HepG2 (cell line): ENCODE data around the gene CAV3. TPM values are rescaled to one million over a fixed set of nuclear protein-coding genes. Genes with fewer than 3 reads are reported as not detected.

Source experiments
- CREM ChIP-seq, 2 experiments: sonication (generic) in 1 of 2; formaldehyde crosslinking in 1 of 2; IDR thresholded peaks; 2 replicates each; pipeline versions ENCODE4 v1.4.0 to v1.6.1; 2016 to 2020; ENCODE audit warnings: antibody characterized with exemption in 1 of 2, mild to moderate bottlenecking in 1 of 2, missing genetic modification reagents in 1 of 2
- FOXA1 ChIP-seq, 2 experiments: fragments of 450-650 bp in 1 of 2; sonication (generic) in 1 of 2; formaldehyde crosslinking in 1 of 2; IDR thresholded peaks; 2 replicates each; pipeline versions ENCODE4 v1.4.0 to v1.6.1; 2016 to 2020; ENCODE audit warnings: missing genetic modification reagents in 1 of 2
- NR2F1 ChIP-seq, 2 experiments: fragments of 450-650 bp in 1 of 2; formaldehyde crosslinking in 1 of 2; IDR thresholded peaks; 2 replicates each; pipeline versions ENCODE4 v1.5.0 to v1.6.1; 2016 to 2020; ENCODE audit warnings: mild to moderate bottlenecking in 1 of 2, missing compliant biosample characterization in 1 of 2, missing genetic modification reagents in 1 of 2, moderate library complexity in 1 of 2
- SALL1 ChIP-seq: sonication (generic); formaldehyde crosslinking; IDR thresholded peaks from 2 replicates; pipeline ENCODE4 v1.8.0; 2022; ENCODE audit warnings: mild to moderate bottlenecking, missing genetic modification reagents
- SKI ChIP-seq: fragments of 450-650 bp; IDR thresholded peaks from one replicate; pipeline ENCODE4 v1.6.1; 2018; ENCODE audit warnings: mild to moderate bottlenecking; ENCODE audit not compliant: partially characterized antibody
- SMAD1 ChIP-seq: sonication (generic); formaldehyde crosslinking; IDR thresholded peaks from 2 replicates; pipeline ENCODE4 v1.4.0; 2020; ENCODE audit warnings: missing genetic modification reagents, low read depth, mild to moderate bottlenecking, borderline replicate concordance
- SP1 ChIP-seq, 2 experiments: fragments of 450-650 bp in 1 of 2; sonication (generic) in 1 of 2; formaldehyde crosslinking in 1 of 2; IDR thresholded peaks; 2 replicates each; pipeline versions ENCODE4 v1.4.0 to v1.6.1; 2016 to 2020; ENCODE audit warnings: missing genetic modification reagents in 1 of 2
- TEAD3 ChIP-seq: optimal IDR thresholded peaks from 2 replicates; pipeline ENCODE3; 2016; ENCODE audit warnings: borderline replicate concordance
- WIZ ChIP-seq: sonication (generic); formaldehyde crosslinking; IDR thresholded peaks from 2 replicates; pipeline ENCODE4 v1.5.1; 2020; ENCODE audit warnings: mild to moderate bottlenecking, missing genetic modification reagents
- ZNF430 ChIP-seq: sonication (generic); formaldehyde crosslinking; IDR thresholded peaks from 2 replicates; pipeline ENCODE4 v1.9.0; 2021; ENCODE audit warnings: mild to moderate bottlenecking, missing genetic modification reagents
- ZNF619 ChIP-seq: sonication (generic); formaldehyde crosslinking; IDR thresholded peaks from 2 replicates; pipeline ENCODE4 v1.4.0; 2020; ENCODE audit warnings: mild to moderate bottlenecking, missing genetic modification reagents
- ZNF772 ChIP-seq: sonication (generic); formaldehyde crosslinking; IDR thresholded peaks from 2 replicates; pipeline ENCODE4 v1.5.0; 2020; ENCODE audit warnings: mild to moderate bottlenecking, missing genetic modification reagents
- ZNF773 ChIP-seq: sonication (generic); formaldehyde crosslinking; IDR thresholded peaks from 2 replicates; pipeline ENCODE4 v1.4.0; 2020; ENCODE audit warnings: missing genetic modification reagents, borderline replicate concordance
- ZNF850 ChIP-seq: sonication (generic); formaldehyde crosslinking; conservative IDR thresholded peaks from 2 replicates; pipeline ENCODE4 v1.9.0; 2021; ENCODE audit warnings: mild to moderate bottlenecking, missing genetic modification reagents
- ZSCAN22 ChIP-seq: sonication (generic); formaldehyde crosslinking; IDR thresholded peaks from 2 replicates; pipeline ENCODE4 v1.4.0; 2020; ENCODE audit warnings: mild to moderate bottlenecking, missing genetic modification reagents
- polyA plus RNA-seq, 8 experiments: library from polyadenylated mRNA; depleted of rRNA in 3 of 8; stranded (reverse) in 7 of 8; unstranded in 1 of 8; fragments of >200 nt; fragmentation: Illumina TruSeq in 4 of 8; extraction: Trizol in 4 of 8; gene quantifications; 2 replicates each; pipeline versions ENCODE4 v1.2.1 to v1.2.3, GENCODE V29; 2011 to 2016; ENCODE audit warnings: low read depth in 4 of 8, missing spikeins in 1 of 8, mixed read lengths in 1 of 8; ENCODE audit not compliant: insufficient read depth in 1 of 8
- total RNA-seq, 5 experiments: library from RNA; depleted of rRNA; stranded (reverse); fragments of >200 nt; fragmentation: Illumina TruSeq; extraction: Trizol; gene quantifications; 2 replicates each; pipeline ENCODE4 v1.2.3, GENCODE V29; 2016; ENCODE audit warnings: low read depth in 1 of 5
- TF ChIP-seq, protein P1 (sequence below): sonication (generic); formaldehyde crosslinking; IDR thresholded peaks from 2 replicates; pipeline ENCODE4 v1.5.0; 2020; ENCODE audit warnings: missing genetic modification reagents
- TF ChIP-seq, protein P2 (sequence below): fragments of 450-650 bp; IDR thresholded peaks from 2 replicates; pipeline ENCODE4 v1.6.1; 2016
- TF ChIP-seq, protein P3 (sequence below): sonication (generic); formaldehyde crosslinking; IDR thresholded peaks from 2 replicates; pipeline ENCODE4 v1.5.0; 2020; ENCODE audit warnings: missing genetic modification reagents
- TF ChIP-seq, protein P4 (sequence below): sonication (generic); formaldehyde crosslinking; IDR thresholded peaks from 2 replicates; pipeline ENCODE4 v1.4.0; 2020; ENCODE audit warnings: missing genetic modification reagents
- TF ChIP-seq, protein P5 (sequence below): sonication (generic); IDR thresholded peaks from 2 replicates; pipeline ENCODE4 v1.6.1; 2016; ENCODE audit warnings: low read depth, borderline replicate concordance
- TF ChIP-seq, protein P6 (sequence below): sonication (generic); formaldehyde crosslinking; IDR thresholded peaks from 2 replicates; pipeline ENCODE4 v1.9.0; 2021; ENCODE audit warnings: missing genetic modification reagents, borderline replicate concordance

CAV3 gene
- total and polyA plus RNA-seq, 2 of the 13 experiments (the other 11 are each of a cell fraction or from before 2014, with no cell fraction given), result not detected

DNA sequence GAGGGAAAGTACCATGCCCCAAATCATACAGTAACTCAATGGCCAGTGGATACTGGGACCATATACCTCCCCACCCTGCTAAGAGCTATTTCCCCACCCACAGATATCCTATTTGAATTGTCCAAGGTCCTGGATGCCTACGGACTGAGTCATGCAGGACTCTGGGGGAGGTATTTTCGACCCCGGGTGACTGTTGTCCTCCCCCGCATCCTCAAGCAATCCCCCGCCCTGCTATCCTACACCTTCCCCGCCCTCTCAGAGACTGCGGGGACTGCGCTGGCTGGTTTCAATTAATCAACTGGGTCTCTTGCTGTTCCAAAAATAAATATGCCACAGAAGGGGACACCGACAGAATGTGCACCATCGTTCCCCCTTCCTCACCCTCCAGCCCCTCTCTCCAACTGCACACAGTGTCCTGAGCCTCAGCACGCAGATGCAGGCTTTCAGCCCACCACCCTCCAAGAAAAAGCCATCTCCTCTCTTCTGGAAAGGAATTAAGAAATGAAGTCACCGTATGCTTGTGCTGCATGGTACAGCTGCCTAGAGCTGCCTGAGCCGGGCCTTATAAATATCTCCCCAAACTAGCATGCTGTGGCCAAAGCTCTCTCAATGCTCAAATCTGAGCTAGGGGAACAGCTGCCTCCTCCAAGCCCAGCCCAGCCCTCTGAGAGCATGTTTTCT is 8.1 kb downstream of the CAV3 start (continued):
- TF ChIP-seq ZNF619 (CRISPR knock-in tag) (no peak), ZNF850 (0 out of 2 replicates have a peak, but pooled peaks have one; percentile 12), SMAD1 (CRISPR knock-in tag) (no peak), FOXA1 (IDR thresholded peaks at IDR 0.05) (no peak), FOXA1 (CRISPR knock-in tag; IDR thresholded peaks at IDR 0.05) (no peak), CREM (IDR thresholded peaks at IDR 0.05) (no peak), CREM (CRISPR knock-in tag; IDR thresholded peaks at IDR 0.05) (no peak), ZSCAN22 (no peak), SALL1 (CRISPR knock-in tag) (0 out of 2 replicates have a peak, but pooled peaks have one; percentile 19), NR2F1 (CRISPR knock-in tag; IDR thresholded peaks at IDR 0.05) (no peak), SKI (no peak), ZNF772 (CRISPR knock-in tag) (no peak), ZNF773 (CRISPR knock-in tag) (no peak), WIZ (CRISPR knock-in tag) (no peak), ZNF430 (CRISPR knock-in tag) (no peak), TEAD3 (CRISPR knock-in tag) (peak; percentile 91), SP1 (IDR thresholded peaks at IDR 0.05) (no peak), SP1 (CRISPR knock-in tag; IDR thresholded peaks at IDR 0.05) (no peak)
- TF ChIP-seq, protein P1, sequence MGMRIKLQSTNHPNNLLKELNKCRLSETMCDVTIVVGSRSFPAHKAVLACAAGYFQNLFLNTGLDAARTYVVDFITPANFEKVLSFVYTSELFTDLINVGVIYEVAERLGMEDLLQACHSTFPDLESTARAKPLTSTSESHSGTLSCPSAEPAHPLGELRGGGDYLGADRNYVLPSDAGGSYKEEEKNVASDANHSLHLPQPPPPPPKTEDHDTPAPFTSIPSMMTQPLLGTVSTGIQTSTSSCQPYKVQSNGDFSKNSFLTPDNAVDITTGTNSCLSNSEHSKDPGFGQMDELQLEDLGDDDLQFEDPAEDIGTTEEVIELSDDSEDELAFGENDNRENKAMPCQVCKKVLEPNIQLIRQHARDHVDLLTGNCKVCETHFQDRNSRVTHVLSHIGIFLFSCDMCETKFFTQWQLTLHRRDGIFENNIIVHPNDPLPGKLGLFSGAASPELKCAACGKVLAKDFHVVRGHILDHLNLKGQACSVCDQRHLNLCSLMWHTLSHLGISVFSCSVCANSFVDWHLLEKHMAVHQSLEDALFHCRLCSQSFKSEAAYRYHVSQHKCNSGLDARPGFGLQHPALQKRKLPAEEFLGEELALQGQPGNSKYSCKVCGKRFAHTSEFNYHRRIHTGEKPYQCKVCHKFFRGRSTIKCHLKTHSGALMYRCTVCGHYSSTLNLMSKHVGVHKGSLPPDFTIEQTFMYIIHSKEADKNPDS (CRISPR knock-in tag), result no peak
- TF ChIP-seq, protein P2, sequence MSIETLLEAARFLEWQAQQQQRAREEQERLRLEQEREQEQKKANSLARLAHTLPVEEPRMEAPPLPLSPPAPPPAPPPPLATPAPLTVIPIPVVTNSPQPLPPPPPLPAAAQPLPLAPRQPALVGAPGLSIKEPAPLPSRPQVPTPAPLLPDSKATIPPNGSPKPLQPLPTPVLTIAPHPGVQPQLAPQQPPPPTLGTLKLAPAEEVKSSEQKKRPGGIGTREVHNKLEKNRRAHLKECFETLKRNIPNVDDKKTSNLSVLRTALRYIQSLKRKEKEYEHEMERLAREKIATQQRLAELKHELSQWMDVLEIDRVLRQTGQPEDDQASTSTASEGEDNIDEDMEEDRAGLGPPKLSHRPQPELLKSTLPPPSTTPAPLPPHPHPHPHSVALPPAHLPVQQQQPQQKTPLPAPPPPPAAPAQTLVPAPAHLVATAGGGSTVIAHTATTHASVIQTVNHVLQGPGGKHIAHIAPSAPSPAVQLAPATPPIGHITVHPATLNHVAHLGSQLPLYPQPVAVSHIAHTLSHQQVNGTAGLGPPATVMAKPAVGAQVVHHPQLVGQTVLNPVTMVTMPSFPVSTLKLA, result no peak
- TF ChIP-seq, protein P3, sequence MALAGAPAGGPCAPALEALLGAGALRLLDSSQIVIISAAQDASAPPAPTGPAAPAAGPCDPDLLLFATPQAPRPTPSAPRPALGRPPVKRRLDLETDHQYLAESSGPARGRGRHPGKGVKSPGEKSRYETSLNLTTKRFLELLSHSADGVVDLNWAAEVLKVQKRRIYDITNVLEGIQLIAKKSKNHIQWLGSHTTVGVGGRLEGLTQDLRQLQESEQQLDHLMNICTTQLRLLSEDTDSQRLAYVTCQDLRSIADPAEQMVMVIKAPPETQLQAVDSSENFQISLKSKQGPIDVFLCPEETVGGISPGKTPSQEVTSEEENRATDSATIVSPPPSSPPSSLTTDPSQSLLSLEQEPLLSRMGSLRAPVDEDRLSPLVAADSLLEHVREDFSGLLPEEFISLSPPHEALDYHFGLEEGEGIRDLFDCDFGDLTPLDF (CRISPR knock-in tag), result no peak
- TF ChIP-seq, protein P4, sequence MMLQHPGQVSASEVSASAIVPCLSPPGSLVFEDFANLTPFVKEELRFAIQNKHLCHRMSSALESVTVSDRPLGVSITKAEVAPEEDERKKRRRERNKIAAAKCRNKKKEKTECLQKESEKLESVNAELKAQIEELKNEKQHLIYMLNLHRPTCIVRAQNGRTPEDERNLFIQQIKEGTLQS, result peak; percentile 95
- TF ChIP-seq, protein P5, sequence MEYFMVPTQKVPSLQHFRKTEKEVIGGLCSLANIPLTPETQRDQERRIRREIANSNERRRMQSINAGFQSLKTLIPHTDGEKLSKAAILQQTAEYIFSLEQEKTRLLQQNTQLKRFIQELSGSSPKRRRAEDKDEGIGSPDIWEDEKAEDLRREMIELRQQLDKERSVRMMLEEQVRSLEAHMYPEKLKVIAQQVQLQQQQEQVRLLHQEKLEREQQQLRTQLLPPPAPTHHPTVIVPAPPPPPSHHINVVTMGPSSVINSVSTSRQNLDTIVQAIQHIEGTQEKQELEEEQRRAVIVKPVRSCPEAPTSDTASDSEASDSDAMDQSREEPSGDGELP, result no peak
- TF ChIP-seq, protein P6, sequence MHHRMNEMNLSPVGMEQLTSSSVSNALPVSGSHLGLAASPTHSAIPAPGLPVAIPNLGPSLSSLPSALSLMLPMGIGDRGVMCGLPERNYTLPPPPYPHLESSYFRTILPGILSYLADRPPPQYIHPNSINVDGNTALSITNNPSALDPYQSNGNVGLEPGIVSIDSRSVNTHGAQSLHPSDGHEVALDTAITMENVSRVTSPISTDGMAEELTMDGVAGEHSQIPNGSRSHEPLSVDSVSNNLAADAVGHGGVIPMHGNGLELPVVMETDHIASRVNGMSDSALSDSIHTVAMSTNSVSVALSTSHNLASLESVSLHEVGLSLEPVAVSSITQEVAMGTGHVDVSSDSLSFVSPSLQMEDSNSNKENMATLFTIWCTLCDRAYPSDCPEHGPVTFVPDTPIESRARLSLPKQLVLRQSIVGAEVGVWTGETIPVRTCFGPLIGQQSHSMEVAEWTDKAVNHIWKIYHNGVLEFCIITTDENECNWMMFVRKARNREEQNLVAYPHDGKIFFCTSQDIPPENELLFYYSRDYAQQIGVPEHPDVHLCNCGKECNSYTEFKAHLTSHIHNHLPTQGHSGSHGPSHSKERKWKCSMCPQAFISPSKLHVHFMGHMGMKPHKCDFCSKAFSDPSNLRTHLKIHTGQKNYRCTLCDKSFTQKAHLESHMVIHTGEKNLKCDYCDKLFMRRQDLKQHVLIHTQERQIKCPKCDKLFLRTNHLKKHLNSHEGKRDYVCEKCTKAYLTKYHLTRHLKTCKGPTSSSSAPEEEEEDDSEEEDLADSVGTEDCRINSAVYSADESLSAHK (CRISPR knock-in tag), result no peak
